Measurements from ENCODE around the gene CAPN7. TPM values are rescaled to one million over a fixed set of nuclear protein-coding genes. Genes with fewer than 3 reads are reported as not detected.

Gene CAPN7
- total RNA-seq, 1 experiment from 2014 or later: 27.7 TPM

- TF ChIP-seq EGR1 (IDR thresholded peaks at IDR 0.05; ENCODE audit: low read depth) (peak; percentile 85), ZFX (IDR thresholded peaks at IDR 0.05) (no peak), SP1 (IDR thresholded peaks at IDR 0.05; ENCODE audit: low read depth) (peak; percentile 42; the same call in 1 of the 2 replicates), FOSL1 (IDR thresholded peaks at IDR 0.05; ENCODE audit: low read depth) (peak; percentile 90), JUND (IDR thresholded peaks at IDR 0.05) (peak; percentile 93), CBX3 (IDR thresholded peaks at IDR 0.05; ENCODE audit: low read depth) (no peak; the same call in 1 of the 2 replicates), POLR2AphosphoS5 (IDR thresholded peaks at IDR 0.05; ENCODE audit: low read depth, low read length) (peak; percentile 55)
Measured at GRCh38 chr3:15269091-15269989, 63.3 kb downstream of the CAPN7 start (continued).

GRCh38 chr3:15271030-15271429 is 65.0 kb downstream of the CAPN7 start:
- intact Hi-C loops (cut with micrococcal nuclease): no loop called here
- no peak overlapping the region for H3K4me2 ChIP-seq (ENCODE audit: low read length)
- no peak overlapping the region for H3K4me3 ChIP-seq (replicated peaks in 1 of 2; ENCODE audit: low read depth in 1 of 2, low read length in 2 of 2)
- no peaks in the 10 kb centered on the region for H3K27me3 ChIP-seq (ENCODE audit: insufficient read depth, low read length)
- H4K20me1 ChIP-seq (ENCODE audit: insufficient read depth): no peaks in the 10 kb centered on the region
- ATAC-seq (no peak), DNase-seq (ENCODE audit: low read depth, low spot score) (no peak)
- CTCF ChIA-PET: interaction anchor here (1.2 kb wide), 1 partner anchor 134 kb away, joined by 3 read pairs; no protein-coding TSS in a partner anchor
- H2AFZ ChIP-seq (ENCODE audit: low read depth, low read length, poor library complexity, severe bottlenecking): no peak overlapping the region
- peaks cover 5% of the 10 kb centered on the region; the same call in 1 of the 2 replicates for H3K79me2 ChIP-seq (ENCODE audit: insufficient read depth, low read length)
- peaks cover 13 to 29% of the 10 kb centered on the region in 2 experiments for H3K4me1 ChIP-seq (ENCODE audit: control insufficient read depth in 1 of 2, insufficient read depth in 2 of 2, low read length in 2 of 2)
- TF ChIP-seq ATF3 (IDR thresholded peaks at IDR 0.05) (no peak), JUND (IDR thresholded peaks at IDR 0.05) (no peak), RAD21 (IDR thresholded peaks at IDR 0.05; ENCODE audit: low read depth) (no peak), POLR2AphosphoS5 (IDR thresholded peaks at IDR 0.05; ENCODE audit: low read depth, low read length) (no peak), CEBPB (IDR thresholded peaks at IDR 0.05; ENCODE audit: low read depth) (no peak), EZH2phosphoT487 (IDR thresholded peaks at IDR 0.05; ENCODE audit: borderline replicate concordance) (no peak), ZFX (IDR thresholded peaks at IDR 0.05) (no peak), ZBTB33 (IDR thresholded peaks at IDR 0.05; ENCODE audit: extremely low read depth, insufficient replicate concordance, low read length) (no peak)
- TF ChIP-seq, protein P1, sequence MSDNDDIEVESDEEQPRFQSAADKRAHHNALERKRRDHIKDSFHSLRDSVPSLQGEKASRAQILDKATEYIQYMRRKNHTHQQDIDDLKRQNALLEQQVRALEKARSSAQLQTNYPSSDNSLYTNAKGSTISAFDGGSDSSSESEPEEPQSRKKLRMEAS (IDR thresholded peaks at IDR 0.05): no peak
- H3K27ac ChIP-seq (ENCODE audit: low read depth, low read length): no peak overlapping the region
- H3K9ac ChIP-seq (ENCODE audit: low read length): no peak overlapping the region
- RAD21 ChIA-PET (ENCODE audit: low non-redundant PET in 1 of 2, low total read pairs in 2 of 2, uncharacterized antibody in 2 of 2, unreplicated experiment in 2 of 2): interaction anchor here in 1 of 2 experiments (0.7 kb wide), 1 partner anchor 61 kb away, joined by 3 read pairs; the partner anchor contains the start of gene SH3BP5
- no peaks in the 10 kb centered on the region for H3K9me3 ChIP-seq (ENCODE audit: control insufficient read depth in 1 of 2, insufficient read depth in 1 of 2, low read depth in 1 of 2, low read length in 2 of 2)
- no peaks in the 10 kb centered on the region for H3K36me3 ChIP-seq (ENCODE audit: control insufficient read depth in 1 of 2, insufficient read depth in 2 of 2, low read length in 2 of 2)
- no peaks in the 10 kb centered on the region for H3K9me2 ChIP-seq (ENCODE audit: insufficient read depth)
- no TSS peak for BruUV-seq (replicated peaks)
- POLR2A ChIA-PET: no interaction called here
